Measurements from ENCODE around the gene SLC7A6. TPM values are rescaled to one million over a fixed set of nuclear protein-coding genes. Genes with fewer than 3 reads are reported as not detected.

The SLC7A6 gene
- total RNA-seq, 1 donor from 2014 or later: 71.9 TPM

DNA sequence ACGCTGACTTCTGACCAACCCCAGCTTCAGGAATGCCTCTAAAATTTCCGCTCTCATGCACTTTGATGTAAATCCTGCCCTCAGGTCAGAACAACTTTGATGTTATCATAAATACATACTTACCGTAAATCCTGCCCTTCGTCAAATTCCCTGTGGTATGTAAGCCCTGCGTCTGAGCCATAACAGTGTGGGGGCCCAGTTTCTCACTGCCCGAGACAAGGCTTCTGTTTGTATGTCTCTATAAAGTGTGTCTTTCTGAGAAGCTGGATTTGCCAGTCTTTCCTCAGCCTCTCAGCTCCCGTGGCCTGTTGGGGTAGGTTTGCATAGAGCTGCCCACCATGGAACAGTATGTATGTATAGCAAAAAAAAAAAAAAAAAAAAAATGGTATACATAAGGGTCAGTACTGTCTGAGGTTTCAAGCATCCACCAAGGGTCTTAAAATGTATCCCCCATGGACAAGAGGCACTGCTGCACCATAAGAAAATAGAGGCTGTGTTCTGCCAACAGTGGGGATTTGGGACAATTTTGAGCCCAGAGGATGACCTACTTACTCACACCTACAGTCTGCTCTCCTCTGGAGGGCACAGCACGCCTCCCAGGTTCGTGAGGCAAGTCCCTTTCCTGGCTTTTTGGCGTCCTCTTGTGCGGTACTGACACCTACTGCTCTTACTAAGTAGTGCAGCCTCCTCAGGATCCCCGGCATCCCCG lies 64.0 kb downstream of the SLC7A6 start:
- Histone ChIP-seq H3K4me1 (ENCODE audit: insufficient read depth, low read length) (peaks cover 17% of the 10 kb centered on the region), H2AFZ (ENCODE audit: low read depth, low read length) (no peak overlapping the region), H3K4me2 (ENCODE audit: low read length) (no peak overlapping the region), H3K27me3 (ENCODE audit: insufficient read depth, low read length) (no peaks in the 10 kb centered on the region), H4K20me1 (ENCODE audit: insufficient read depth, low read length) (no peaks in the 10 kb centered on the region), H3K9me3 (ENCODE audit: insufficient read depth, low read depth, low read length) (no peaks in the 10 kb centered on the region), H3K79me2 (ENCODE audit: insufficient read depth, low read length) (no peaks in the 10 kb centered on the region), H3K36me3 (ENCODE audit: insufficient read depth, low read length) (peaks cover 6% of the 10 kb centered on the region), H3K9ac (ENCODE audit: low read length) (no peak overlapping the region), H3K4me3 (ENCODE audit: insufficient read depth, low read depth, low read length) (no peak overlapping the region), H3K27ac (ENCODE audit: low read depth, low read length) (no peak overlapping the region)
- FAIRE-seq: no peak
- Mint-ChIP-seq H3K9me3 (ENCODE audit: unreplicated experiment) (no peaks in the 10 kb centered on the region), H3K4me1 (ENCODE audit: low read depth, unreplicated experiment) (peaks cover 14% of the 10 kb centered on the region), H3K27ac (ENCODE audit: unreplicated experiment) (no peak overlapping the region), H3K27me3 (ENCODE audit: low read depth, unreplicated experiment) (no peaks in the 10 kb centered on the region), H3K4me3 (ENCODE audit: unreplicated experiment) (no peak overlapping the region), H3K36me3 (ENCODE audit: low read depth, unreplicated experiment) (peaks cover 11% of the 10 kb centered on the region)
- TF ChIP-seq EZH2 (IDR thresholded peaks at IDR 0.05; ENCODE audit: insufficient read depth, low read length): no peak
- TF ChIP-seq CTCF (IDR thresholded peaks at IDR 0.05; ENCODE audit: insufficient read depth, low read depth, low read length): peak; percentile 97
- peak; percentile 64 for DNase-seq (ENCODE audit: low read depth)

DNA sequence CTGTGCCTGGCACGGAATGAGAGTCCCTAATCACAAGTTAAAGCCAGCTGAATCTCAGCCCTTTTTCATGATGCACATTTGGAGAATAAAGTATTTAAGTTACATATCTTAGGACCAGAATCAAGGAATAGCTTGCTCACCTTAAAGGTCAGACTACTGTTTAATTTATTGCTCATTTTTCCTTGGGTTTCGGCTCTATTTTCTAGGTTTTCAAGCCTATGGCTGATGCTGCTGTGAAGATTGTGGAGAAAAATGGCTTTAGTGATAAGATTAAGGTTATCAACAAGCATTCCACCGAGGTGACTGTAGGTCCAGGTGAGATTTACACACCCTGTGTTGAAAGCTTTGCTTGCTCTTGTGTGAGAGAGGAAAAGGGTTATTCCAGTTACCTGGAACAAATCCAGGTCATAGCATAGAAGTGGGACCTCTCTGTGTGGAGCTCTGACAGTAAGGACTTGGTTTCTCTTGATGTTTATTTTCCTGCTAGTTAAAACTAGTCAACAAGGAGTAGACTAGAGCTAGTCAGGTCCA lies 64.6 kb downstream of the SLC7A6 start:
- Histone ChIP-seq H3K27ac (ENCODE audit: low read depth, low read length) (no peak overlapping the region), H3K9ac (ENCODE audit: low read length) (no peak overlapping the region), H3K9me3 (ENCODE audit: insufficient read depth, low read depth, low read length) (no peaks in the 10 kb centered on the region), H2AFZ (ENCODE audit: low read depth, low read length) (no peak overlapping the region), H3K4me3 (ENCODE audit: insufficient read depth, low read depth, low read length) (no peak overlapping the region), H3K27me3 (ENCODE audit: insufficient read depth, low read length) (no peaks in the 10 kb centered on the region), H4K20me1 (ENCODE audit: insufficient read depth, low read length) (no peaks in the 10 kb centered on the region), H3K36me3 (ENCODE audit: insufficient read depth, low read length) (peaks cover 6% of the 10 kb centered on the region), H3K4me1 (ENCODE audit: insufficient read depth, low read length) (peaks cover 17% of the 10 kb centered on the region), H3K79me2 (ENCODE audit: insufficient read depth, low read length) (no peaks in the 10 kb centered on the region), H3K4me2 (ENCODE audit: low read length) (no peak overlapping the region)
- FAIRE-seq (no peak), DNase-seq (ENCODE audit: low read depth) (no peak)
- no peak overlapping the region for H3K4me3 Mint-ChIP-seq (ENCODE audit: unreplicated experiment)
- no peaks in the 10 kb centered on the region for H3K27me3 Mint-ChIP-seq (ENCODE audit: low read depth, unreplicated experiment)
- peaks cover 14% of the 10 kb centered on the region for H3K4me1 Mint-ChIP-seq (ENCODE audit: low read depth, unreplicated experiment)
- no peak overlapping the region for H3K27ac Mint-ChIP-seq (ENCODE audit: unreplicated experiment)
- no peaks in the 10 kb centered on the region for H3K9me3 Mint-ChIP-seq (ENCODE audit: unreplicated experiment)
- TF ChIP-seq CTCF (IDR thresholded peaks at IDR 0.05; ENCODE audit: insufficient read depth, low read depth, low read length): no peak
- TF ChIP-seq EZH2 (IDR thresholded peaks at IDR 0.05; ENCODE audit: insufficient read depth, low read length): no peak
- peaks cover 9% of the 10 kb centered on the region for H3K36me3 Mint-ChIP-seq (ENCODE audit: low read depth, unreplicated experiment)

DNA sequence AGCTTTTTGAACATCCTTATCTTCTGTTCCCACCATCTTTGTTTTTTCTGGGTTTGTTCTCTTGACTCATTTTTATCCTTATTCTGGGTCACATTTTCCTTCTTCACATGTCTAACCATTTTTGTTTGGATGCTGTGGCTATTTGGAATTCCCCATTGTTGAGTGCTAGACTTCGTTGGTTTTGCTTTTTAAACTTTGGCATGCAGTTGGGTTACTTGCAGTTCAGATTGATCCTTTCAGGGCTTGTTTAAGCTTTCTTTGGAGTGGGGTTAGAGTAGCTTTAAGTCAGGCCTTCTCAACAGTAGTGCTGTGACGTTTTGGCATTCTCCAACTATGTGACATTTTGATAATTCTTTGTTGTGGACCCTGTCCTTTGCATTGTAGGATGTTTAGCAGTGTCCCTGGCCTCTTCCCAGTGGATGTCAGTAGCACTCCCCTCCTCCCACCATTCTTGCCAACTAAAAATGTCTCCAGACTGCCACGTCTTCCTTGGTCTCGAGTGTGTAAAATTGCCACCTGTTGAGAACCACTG lies 67.6 kb downstream of the SLC7A6 start:
- Histone ChIP-seq H3K4me1 (ENCODE audit: insufficient read depth, low read length) (peaks cover 17% of the 10 kb centered on the region), H2AFZ (ENCODE audit: low read depth, low read length) (no peak overlapping the region), H3K9ac (ENCODE audit: low read length) (peak overlapping the region; percentile 47), H4K20me1 (ENCODE audit: insufficient read depth, low read length) (no peaks in the 10 kb centered on the region), H3K27ac (ENCODE audit: low read depth, low read length) (peak overlapping the region; percentile 60), H3K9me3 (ENCODE audit: insufficient read depth, low read depth, low read length) (no peaks in the 10 kb centered on the region), H3K27me3 (ENCODE audit: insufficient read depth, low read length) (no peaks in the 10 kb centered on the region), H3K36me3 (ENCODE audit: insufficient read depth, low read length) (peaks cover 3% of the 10 kb centered on the region), H3K4me3 (ENCODE audit: insufficient read depth, low read depth, low read length) (no peak overlapping the region), H3K79me2 (ENCODE audit: insufficient read depth, low read length) (no peaks in the 10 kb centered on the region), H3K4me2 (ENCODE audit: low read length) (peak overlapping the region; percentile 57)
- TF ChIP-seq CTCF (IDR thresholded peaks at IDR 0.05; ENCODE audit: insufficient read depth, low read depth, low read length): no peak
- no peak for TF ChIP-seq EZH2 (IDR thresholded peaks at IDR 0.05; ENCODE audit: insufficient read depth, low read length)
- Mint-ChIP-seq H3K36me3 (ENCODE audit: low read depth, unreplicated experiment) (peaks cover 12% of the 10 kb centered on the region), H3K27me3 (ENCODE audit: low read depth, unreplicated experiment) (no peaks in the 10 kb centered on the region), H3K4me1 (ENCODE audit: low read depth, unreplicated experiment) (peaks cover 18% of the 10 kb centered on the region), H3K4me3 (ENCODE audit: unreplicated experiment) (no peak overlapping the region), H3K9me3 (ENCODE audit: unreplicated experiment) (no peaks in the 10 kb centered on the region), H3K27ac (ENCODE audit: unreplicated experiment) (peak overlapping the region; percentile 4)
- no peak for FAIRE-seq
- peak; percentile 64 for DNase-seq (ENCODE audit: low read depth)
